Measurements from ENCODE around the gene VENTX. TPM values are rescaled to one million over a fixed set of nuclear protein-coding genes. Genes with fewer than 3 reads are reported as not detected.
"Not testable (repeated sequence)": the region's sequence is repeated elsewhere in the genome, so short reads cannot be mapped to it uniquely, and the experiment has no call there.

The VENTX gene
- total and polyA plus RNA-seq, 2 donors: 1.3 TPM; not detected in 1

DNA sequence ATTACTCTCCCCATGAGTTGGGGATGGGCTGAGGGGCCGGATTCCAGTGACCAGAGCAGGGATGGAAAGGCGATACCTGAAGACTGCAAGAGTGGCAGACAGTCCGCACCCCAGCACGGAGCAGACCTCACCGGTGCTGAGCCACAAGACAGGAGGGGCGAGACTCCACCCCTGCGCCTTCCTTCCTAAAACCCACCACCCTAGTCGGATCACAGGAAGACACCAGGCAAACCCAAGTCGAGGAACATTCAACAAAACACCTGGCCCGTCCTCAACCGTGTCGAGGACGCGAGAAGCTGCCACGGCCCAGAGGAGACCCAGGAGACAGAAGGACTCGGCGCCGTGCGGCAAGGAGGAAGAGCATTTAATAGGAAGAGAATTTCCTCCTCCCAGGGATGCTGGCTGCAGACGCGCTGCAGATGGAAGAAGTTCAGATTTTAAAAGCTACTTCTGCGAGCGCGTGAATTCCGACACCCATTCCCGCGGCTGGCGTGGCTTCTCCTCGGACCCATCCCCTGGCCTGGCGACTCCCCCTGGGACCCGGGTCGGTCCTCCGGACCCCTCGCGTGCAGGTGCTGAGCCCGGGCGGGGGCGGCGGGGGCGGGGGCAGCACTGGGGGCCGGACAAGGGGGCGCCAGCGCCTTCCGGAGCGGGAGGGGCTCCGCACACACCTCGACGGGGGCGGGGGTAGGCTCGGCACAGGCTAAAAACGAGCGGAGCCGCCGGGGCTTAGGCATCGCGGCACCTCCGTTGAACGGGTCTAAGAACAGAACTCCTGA lies 8.2 kb upstream of the VENTX start:
- no peak overlapping the region for H3K4me3 ChIP-seq (ENCODE audit: low read depth, low read length)

GRCh38 chr10:133230044-133230361 lies 7.7 kb upstream of the VENTX start, which contains the start of gene UTF1:
TSS of gene UTF1 (plus strand) at chr10:133230217. CDS start at chr10:133230289, 72 bp downstream.
- no peaks in the 10 kb centered on the region for H3K4me1 ChIP-seq (ENCODE audit: insufficient read depth)
- under 1% methylated on average over 48 of the region's 49 CpGs for WGBS
- no peaks in the 10 kb centered on the region for H3K36me3 ChIP-seq (ENCODE audit: insufficient read depth)
- H3K4me3 ChIP-seq (ENCODE audit: low read depth, low read length): no peak within 1 kb of the TSS
- no peak for DNase-seq (ENCODE audit: extremely low spot score)
- no peak within 1 kb of the TSS for H3K27ac ChIP-seq (ENCODE audit: low read depth)

More for the DNA sequence above, 8.2 kb upstream of the VENTX start:
- H3K27ac ChIP-seq (ENCODE audit: low read depth): no peak overlapping the region
- H3K4me1 ChIP-seq (ENCODE audit: insufficient read depth): no peaks in the 10 kb centered on the region
- no peak for DNase-seq (ENCODE audit: extremely low spot score)
- 4% methylated on average over 58 of the region's 58 CpGs for WGBS
- no peaks in the 10 kb centered on the region for H3K36me3 ChIP-seq (ENCODE audit: insufficient read depth)

DNA sequence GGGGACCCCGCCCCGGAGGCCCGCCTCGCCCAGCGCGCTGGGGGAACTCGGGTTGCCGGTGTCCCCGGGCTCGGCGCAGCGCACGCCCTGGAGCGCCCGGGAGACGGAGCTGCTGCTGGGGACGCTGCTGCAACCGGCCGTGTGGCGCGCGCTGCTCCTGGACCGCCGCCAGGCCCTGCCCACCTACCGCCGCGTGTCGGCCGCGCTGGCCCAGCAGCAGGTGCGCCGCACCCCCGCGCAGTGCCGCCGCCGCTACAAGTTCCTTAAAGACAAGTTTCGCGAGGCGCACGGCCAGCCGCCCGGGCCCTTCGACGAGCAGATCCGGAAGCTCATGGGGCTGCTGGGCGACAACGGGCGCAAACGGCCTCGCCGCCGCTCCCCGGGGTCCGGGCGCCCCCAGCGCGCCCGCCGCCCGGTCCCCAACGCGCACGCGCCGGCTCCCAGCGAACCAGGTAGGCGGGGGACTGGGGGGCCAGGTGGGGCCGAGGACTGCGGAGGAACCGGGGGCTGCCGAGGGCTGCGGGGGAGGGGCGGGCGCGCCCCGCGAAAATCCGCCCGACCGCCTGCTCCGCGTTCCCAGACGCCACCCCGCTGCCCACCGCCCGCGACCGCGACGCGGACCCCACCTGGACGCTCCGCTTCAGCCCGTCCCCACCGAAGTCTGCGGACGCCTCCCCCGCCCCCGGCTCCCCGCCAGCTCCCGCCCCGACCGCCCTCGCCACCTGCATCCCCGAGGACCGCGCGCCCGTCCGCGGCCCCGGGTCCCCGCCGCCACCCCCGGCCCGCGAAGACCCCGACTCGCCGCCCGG lies 7.1 kb upstream of the VENTX start:
- H3K27ac ChIP-seq (ENCODE audit: low read depth): no peak overlapping the region
- no peaks in the 10 kb centered on the region for H3K4me1 ChIP-seq (ENCODE audit: insufficient read depth)
- no peak for DNase-seq (ENCODE audit: extremely low spot score)
- whole genome bisulfite sequencing: 1% methylated on average over 122 of the region's 122 CpGs
- no peak overlapping the region for H3K4me3 ChIP-seq (ENCODE audit: low read depth, low read length)
- H3K36me3 ChIP-seq (ENCODE audit: insufficient read depth): no peaks in the 10 kb centered on the region

DNA sequence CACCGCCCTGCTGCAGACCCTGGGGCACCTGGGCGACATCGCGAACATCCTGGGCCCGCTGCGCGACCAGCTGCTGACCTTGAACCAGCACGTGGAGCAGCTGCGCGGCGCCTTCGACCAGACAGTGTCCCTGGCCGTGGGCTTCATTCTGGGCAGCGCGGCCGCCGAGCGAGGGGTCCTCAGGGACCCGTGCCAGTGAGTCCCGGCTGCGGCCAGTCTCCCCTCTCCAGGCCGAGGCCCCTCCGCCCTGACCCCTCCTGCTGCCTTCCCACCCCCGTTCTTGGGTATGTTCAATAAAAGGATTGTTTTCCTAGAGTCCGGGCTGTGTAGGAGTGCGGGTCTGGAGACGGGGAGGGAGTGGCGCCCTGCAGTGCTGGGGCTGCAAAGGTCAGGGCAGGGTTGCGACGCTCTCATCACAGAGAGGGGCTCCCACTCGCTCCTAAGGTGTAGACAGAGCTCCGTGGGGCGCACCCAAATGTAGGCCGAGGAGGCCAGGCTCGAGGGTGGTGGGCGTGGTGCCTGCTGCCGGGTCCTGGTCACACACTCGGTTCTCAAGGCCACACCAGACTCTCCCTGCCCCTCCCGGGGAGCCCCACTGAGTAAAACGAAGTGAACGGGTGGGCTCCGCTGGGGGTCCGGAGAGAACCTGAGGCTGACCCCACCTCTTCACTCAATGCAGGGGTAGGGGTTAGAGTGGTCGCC lies 6.3 kb upstream of the VENTX start:
- H3K27ac ChIP-seq (ENCODE audit: low read depth): no peak overlapping the region
- WGBS: 17% methylated on average over 44 of the region's 44 CpGs
- H3K36me3 ChIP-seq (ENCODE audit: insufficient read depth): no peaks in the 10 kb centered on the region

DNA sequence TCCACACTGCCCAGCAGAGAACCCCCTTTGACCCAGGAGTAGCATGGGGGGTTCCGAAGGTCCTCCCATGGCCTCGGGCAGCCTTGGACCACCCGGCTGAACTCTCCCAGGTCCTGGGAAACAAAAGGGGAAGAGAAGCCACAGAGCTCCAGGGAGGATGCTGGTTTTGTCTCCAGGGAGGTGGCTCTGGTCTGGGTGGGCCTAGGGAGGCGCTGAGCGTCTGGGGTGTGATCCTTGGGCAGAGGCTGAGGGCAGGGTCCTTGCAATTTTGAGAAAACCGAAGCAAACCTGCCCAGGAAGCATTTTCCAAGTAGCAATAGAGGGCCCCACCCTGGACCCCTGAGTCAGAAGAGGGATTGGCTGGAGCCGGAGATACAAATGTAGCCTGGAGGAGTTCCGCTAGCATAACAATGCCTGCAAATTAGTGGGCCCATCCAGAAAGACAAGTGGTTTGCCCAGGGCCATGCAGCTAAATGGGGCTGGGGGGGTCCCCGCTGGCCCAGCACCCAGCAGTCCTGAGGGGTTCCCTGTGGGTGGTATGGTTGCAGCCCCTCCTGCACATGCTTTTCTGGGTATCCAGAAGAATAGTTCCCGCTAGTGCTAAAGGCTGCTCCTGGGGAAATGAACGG lies 5.6 kb upstream of the VENTX start:
- no peaks in the 10 kb centered on the region for H3K36me3 ChIP-seq (ENCODE audit: insufficient read depth)
- no peak for DNase-seq (ENCODE audit: extremely low spot score)
- H3K4me1 ChIP-seq (ENCODE audit: insufficient read depth): no peaks in the 10 kb centered on the region
- no peak overlapping the region for H3K27ac ChIP-seq (ENCODE audit: low read depth)
- H3K4me3 ChIP-seq (ENCODE audit: low read depth, low read length): no peak overlapping the region
- 40% methylated on average over 11 of the region's 11 CpGs for WGBS

More for the DNA sequence above, 6.3 kb upstream of the VENTX start:
- DNase-seq (ENCODE audit: extremely low spot score): no peak
- Histone ChIP-seq H3K4me1 (ENCODE audit: insufficient read depth) (no peaks in the 10 kb centered on the region), H3K4me3 (ENCODE audit: low read depth, low read length) (no peak overlapping the region)

GRCh38 chr10:133234796-133235195 lies 2.9 kb upstream of the VENTX start:
- H3K4me3 ChIP-seq (ENCODE audit: low read depth, low read length); H3K36me3 ChIP-seq (ENCODE audit: insufficient read depth); H3K27ac ChIP-seq (ENCODE audit: low read depth); DNase-seq (ENCODE audit: extremely low spot score); H3K4me1 ChIP-seq (ENCODE audit: insufficient read depth): not testable (repeated sequence)
- 63% methylated on average over 7 of the region's 10 CpGs for WGBS

DNA sequence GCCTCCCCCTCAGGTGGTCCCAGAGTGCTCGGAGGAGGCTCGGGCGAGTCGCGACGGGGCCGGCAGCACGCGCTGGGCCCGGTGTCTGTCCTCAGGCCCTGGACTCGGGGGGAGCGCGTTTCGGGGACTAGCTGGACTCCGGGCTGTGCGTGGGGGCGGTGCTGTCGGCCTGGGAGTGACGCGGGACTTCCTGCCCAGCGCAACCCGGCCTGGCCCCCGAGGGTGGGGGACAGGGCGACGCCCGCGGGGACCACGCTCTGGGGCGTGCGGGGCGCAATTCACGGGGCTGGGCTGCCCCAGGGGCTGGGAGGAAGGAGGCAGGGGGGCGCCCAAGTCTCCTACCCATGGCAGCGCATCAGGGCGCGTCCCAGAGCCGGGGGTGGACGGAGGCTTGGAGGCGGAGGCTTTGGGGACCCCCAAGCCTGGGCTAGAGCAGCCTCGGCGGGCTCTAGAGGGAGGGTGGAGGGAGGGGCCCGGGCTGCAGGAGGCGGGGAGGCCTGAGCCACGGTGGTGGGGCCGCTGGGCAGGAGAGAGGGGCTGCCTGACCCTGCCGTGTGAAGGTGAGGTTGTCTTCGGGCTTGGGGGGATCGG lies 2.3 kb upstream of the VENTX start:
- Histone ChIP-seq H3K4me3 (ENCODE audit: low read depth, low read length) (no peak overlapping the region), H3K4me1 (ENCODE audit: insufficient read depth) (no peaks in the 10 kb centered on the region), H3K36me3 (ENCODE audit: insufficient read depth) (no peaks in the 10 kb centered on the region), H3K27ac (ENCODE audit: low read depth) (no peak overlapping the region)
- no peak for DNase-seq (ENCODE audit: extremely low spot score)
- 2% methylated on average over 48 of the region's 48 CpGs for WGBS

DNA sequence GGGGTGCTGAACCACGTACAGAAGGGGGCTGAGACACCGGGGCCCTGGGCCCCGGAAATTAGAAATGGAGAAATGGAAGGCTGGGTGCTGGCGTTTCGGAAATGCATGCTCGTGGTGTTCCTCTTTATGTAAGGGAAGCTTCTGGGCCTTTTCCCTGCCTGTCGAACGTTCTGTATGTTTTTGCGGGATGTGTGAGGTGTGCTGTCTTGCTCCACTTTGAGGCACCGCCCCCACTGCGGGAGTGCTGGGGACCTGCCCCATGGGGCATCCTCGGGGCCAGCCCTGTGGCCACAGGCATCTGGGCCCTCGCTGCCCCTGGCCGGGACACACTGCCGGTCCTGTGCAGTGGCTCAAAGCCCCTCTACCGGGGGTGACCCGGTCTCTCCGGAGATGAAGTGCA lies 1.7 kb upstream of the VENTX start:
- H3K4me3 ChIP-seq (ENCODE audit: low read depth, low read length): no peak overlapping the region

DNA sequence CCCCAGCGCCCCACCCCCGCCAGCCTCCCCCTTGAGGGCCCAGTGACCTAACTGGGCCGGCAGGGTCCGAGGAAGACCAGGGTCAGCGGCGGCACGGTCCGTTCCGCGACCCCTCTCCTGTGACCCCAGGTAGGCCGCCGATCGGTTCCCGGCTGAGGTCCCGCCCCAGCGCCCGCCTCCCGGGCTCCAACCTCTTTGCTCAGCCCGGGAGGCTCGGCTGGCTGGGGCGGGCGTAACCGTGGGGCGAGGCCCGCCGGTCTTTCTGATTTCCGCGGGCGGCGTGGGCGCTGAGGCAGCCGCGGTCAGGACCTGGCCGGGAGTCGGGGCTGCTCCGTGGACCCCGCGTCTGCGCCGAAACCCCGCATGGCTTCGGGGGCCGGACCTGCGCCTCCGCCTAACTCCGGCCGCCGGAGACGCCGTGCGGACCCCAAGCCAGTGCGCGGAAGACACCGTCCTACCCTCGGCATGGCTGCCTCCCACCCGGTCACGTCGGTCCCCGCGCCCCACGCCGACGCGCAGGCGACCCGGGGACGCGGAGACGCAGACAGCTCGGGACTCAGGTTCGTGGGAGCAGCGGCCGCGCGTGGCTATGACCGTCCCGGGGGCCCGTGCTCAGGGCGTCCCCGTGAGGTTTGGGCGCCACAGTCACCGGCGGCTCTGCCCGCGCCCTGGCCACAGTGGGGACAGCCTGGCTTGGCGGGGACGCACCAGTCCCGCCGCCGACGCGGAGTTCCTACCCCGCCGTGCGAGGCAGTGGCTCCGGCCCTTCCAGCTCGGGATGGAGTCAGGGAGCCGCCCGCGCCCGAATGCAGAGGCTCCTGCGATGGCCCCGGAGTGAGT lies 1.0 kb upstream of the VENTX start:
- DNase-seq (ENCODE audit: extremely low spot score): no peak
- no peaks in the 10 kb centered on the region for H3K4me1 ChIP-seq (ENCODE audit: insufficient read depth)
- H3K4me3 ChIP-seq (ENCODE audit: low read depth, low read length): peak overlapping the region; percentile 24
- H3K27ac ChIP-seq (ENCODE audit: low read depth): no peak overlapping the region
- WGBS: under 1% methylated on average over 103 of the region's 103 CpGs
- H3K36me3 ChIP-seq (ENCODE audit: insufficient read depth): no peaks in the 10 kb centered on the region

More for the DNA sequence above, 1.7 kb upstream of the VENTX start:
- no peak for DNase-seq (ENCODE audit: extremely low spot score)
- Histone ChIP-seq H3K36me3 (ENCODE audit: insufficient read depth) (no peaks in the 10 kb centered on the region), H3K4me1 (ENCODE audit: insufficient read depth) (no peaks in the 10 kb centered on the region), H3K27ac (ENCODE audit: low read depth) (no peak overlapping the region)
- 2% methylated on average over 18 of the region's 18 CpGs for WGBS

GRCh38 chr10:133237241-133237587 lies 441 bp upstream of the VENTX start:
- WGBS: 2% methylated on average over 32 of the region's 32 CpGs
- no peaks in the 10 kb centered on the region for H3K4me1 ChIP-seq (ENCODE audit: insufficient read depth)
- no peak overlapping the region for H3K4me3 ChIP-seq (ENCODE audit: low read depth, low read length)
- no peak for DNase-seq (ENCODE audit: extremely low spot score)
- H3K27ac ChIP-seq (ENCODE audit: low read depth): no peak overlapping the region
- no peaks in the 10 kb centered on the region for H3K36me3 ChIP-seq (ENCODE audit: insufficient read depth)

- Histone ChIP-seq H3K4me3 (ENCODE audit: low read depth, low read length) (no peak overlapping the region), H3K36me3 (ENCODE audit: insufficient read depth) (no peaks in the 10 kb centered on the region), H3K27ac (ENCODE audit: low read depth) (no peak overlapping the region), H3K4me1 (ENCODE audit: insufficient read depth) (no peaks in the 10 kb centered on the region)
- DNase-seq (ENCODE audit: extremely low spot score): no peak
- WGBS: 21% methylated on average over 15 of the region's 15 CpGs
Observed at GRCh38 chr10:133238466-133238804, 780 bp downstream of the VENTX start.

- DNase-seq (ENCODE audit: extremely low spot score): no peak
- Histone ChIP-seq H3K4me1 (ENCODE audit: insufficient read depth) (no peaks in the 10 kb centered on the region), H3K4me3 (ENCODE audit: low read depth, low read length) (no peak overlapping the region), H3K27ac (ENCODE audit: low read depth) (no peak overlapping the region), H3K36me3 (ENCODE audit: insufficient read depth) (no peaks in the 10 kb centered on the region)
- 80% methylated on average over 15 of the region's 15 CpGs for WGBS
Observed at GRCh38 chr10:133239990-133240389, 2.3 kb downstream of the VENTX start.

Measured in urinary bladder (tissue), 4 donors.